Neural cell (in vitro differentiated cells): ENCODE results near the gene SREK1IP1.

Source experiments
- CTCF ChIP-seq: fragments of 450-650 bp; IDR thresholded peaks from 2 replicates; pipeline ENCODE4 v1.5.1; 2014; ENCODE audit warnings: antibody characterized with exemption, mild to moderate bottlenecking, moderate library complexity; ENCODE audit not compliant: poor library complexity, severe bottlenecking
- EP300 ChIP-seq: fragments of 450-650 bp; conservative IDR thresholded peaks from 2 replicates; pipeline ENCODE4 v1.6.1; 2014; ENCODE audit warnings: antibody characterized with exemption, mild to moderate bottlenecking, moderate library complexity; ENCODE audit not compliant: poor library complexity, severe bottlenecking
- EZH2 ChIP-seq: fragments of 200-600, 300-800 bp; shearing (Covaris generic), sonication (generic); IDR thresholded peaks from 2 replicates; pipeline ENCODE4 v1.6.1; 2014; ENCODE audit warnings: antibody characterized with exemption, low read length, borderline replicate concordance, mild to moderate bottlenecking; ENCODE audit not compliant: insufficient read depth, poor library complexity, severe bottlenecking
- MXI1 ChIP-seq: fragments of 450-650 bp; conservative IDR thresholded peaks from 2 replicates; pipeline ENCODE4 v1.6.1; 2014; ENCODE audit warnings: antibody characterized with exemption, mild to moderate bottlenecking; ENCODE audit not compliant: poor library complexity, severe bottlenecking
- POLR2AphosphoS5 ChIP-seq: IDR thresholded peaks from 2 replicates; pipeline ENCODE4 v1.6.1; 2012
- RAD21 ChIP-seq: fragments of 450-650 bp; conservative IDR thresholded peaks from 2 replicates; pipeline ENCODE4 v1.6.1; 2014; ENCODE audit warnings: antibody characterized with exemption, mild to moderate bottlenecking, moderate library complexity
- REST ChIP-seq: IDR thresholded peaks from 2 replicates; pipeline ENCODE4 v1.6.1; 2012; ENCODE audit warnings: borderline replicate concordance
- TAF1 ChIP-seq: IDR thresholded peaks from 2 replicates; pipeline ENCODE4 v1.6.1; 2012; ENCODE audit warnings: low read depth

- no peak for TF ChIP-seq EP300
- no peak for TF ChIP-seq RAD21
- TF ChIP-seq CTCF, result no peak
- TF ChIP-seq EZH2, result no peak
- no peak for TF ChIP-seq TAF1
- TF ChIP-seq POLR2AphosphoS5, result no peak
- no peak for TF ChIP-seq REST
- no peak for TF ChIP-seq MXI1
These were observed 32.4 kb upstream of the SREK1IP1 start for GRCh38 chr5:64800926-64801325.
